ENCODE measurements around the gene GPRC5B.

GPRC5B gene, protein sequence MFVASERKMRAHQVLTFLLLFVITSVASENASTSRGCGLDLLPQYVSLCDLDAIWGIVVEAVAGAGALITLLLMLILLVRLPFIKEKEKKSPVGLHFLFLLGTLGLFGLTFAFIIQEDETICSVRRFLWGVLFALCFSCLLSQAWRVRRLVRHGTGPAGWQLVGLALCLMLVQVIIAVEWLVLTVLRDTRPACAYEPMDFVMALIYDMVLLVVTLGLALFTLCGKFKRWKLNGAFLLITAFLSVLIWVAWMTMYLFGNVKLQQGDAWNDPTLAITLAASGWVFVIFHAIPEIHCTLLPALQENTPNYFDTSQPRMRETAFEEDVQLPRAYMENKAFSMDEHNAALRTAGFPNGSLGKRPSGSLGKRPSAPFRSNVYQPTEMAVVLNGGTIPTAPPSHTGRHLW
- total RNA-seq = 0.35 to 0.77 (median 0.44) reads per million in 3 donors

DNA sequence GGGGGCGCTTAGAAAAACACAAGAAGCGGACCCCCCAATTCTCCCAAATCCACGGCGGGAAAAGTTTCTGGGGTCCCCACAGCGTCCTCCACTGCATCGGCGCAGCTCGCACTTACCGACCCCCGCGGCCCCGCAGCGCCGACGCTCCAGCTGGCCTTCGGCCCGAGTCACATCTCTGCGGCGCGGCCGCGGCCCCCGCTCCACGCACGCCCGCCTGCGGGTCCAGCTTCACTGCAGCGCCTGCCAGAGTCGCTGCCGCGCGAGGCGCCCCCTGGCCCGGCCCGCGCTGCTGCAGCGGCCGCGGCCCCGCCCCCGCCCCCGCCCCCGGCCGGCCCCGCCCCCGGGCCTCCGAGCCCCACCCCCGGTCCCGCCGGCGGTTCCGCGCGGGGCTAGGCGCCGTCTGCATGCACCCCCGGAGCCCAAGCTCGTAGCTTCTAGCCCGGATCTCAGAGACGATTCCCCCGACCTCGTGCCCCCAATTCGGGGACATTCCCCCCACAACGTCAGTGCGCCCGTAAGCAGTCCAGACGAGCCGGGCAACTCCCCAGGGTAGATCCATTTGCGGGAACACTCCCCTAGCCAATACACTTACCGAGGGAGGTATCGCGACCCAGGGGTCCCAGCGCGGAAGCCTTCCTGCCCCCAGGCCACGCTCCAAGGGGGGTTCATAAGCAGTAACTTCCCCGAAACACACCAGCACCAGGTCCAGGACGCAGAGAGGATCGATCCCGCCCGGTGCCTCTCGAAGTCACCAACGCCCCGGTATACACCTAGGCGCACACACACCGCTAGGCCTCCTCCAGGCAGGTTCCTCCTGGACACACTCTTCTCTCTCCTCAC is at the start of gene GPRC5B:
Gene GPRC5B, minus strand, starts transcription at position 238 of the 840 bp plus-strand sequence. CDS start 12,003 bp downstream, outside the sequence.
- Histone ChIP-seq H3K4me3 (ENCODE audit: insufficient read depth, low read depth, low read length, poor library complexity, severe bottlenecking) (peak within 1 kb of the TSS; percentile 60), H3K9me3 (ENCODE audit: control insufficient read depth, low read length) (no peaks in the 10 kb centered on the region), H3K36me3 (ENCODE audit: control insufficient read depth, insufficient read depth, low read length) (no peaks in the 10 kb centered on the region), H3K27ac (ENCODE audit: insufficient read depth, low read length, poor library complexity, severe bottlenecking) (no peak within 1 kb of the TSS), H3K4me1 (ENCODE audit: control insufficient read depth, insufficient read depth, low read length, poor library complexity, severe bottlenecking) (peaks cover 29% of the 10 kb centered on the region), H3K27me3 (replicated peaks; ENCODE audit: control insufficient read depth, insufficient read depth, low read length, poor library complexity, severe bottlenecking) (peaks cover 27% of the 10 kb centered on the region)
- peak; percentile 34 to 35 (median 34) for DNase-seq

DNA sequence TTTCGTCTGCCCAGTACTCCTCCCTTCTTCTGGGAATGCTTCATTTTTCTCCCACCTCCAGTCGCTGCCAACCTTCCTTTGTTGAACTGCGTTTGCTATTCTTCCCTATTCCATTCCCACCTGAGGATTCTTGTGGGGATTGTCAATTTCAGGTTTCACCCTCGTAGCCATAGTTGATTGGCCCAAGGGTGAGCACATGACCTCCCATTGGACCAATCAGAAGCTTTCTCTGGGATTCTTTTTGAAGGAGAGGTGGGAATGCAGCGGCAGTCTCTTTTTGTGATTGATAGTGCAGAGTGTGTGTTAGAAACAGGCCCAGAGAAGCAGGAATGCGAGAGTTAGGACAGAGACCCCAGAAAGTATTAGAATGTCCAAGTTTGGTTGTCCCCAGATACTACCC is 49.1 kb upstream of the GPRC5B start:
- no peak for DNase-seq
- Histone ChIP-seq H3K9me3 (ENCODE audit: control insufficient read depth, low read length) (no peaks in the 10 kb centered on the region), H3K27me3 (replicated peaks; ENCODE audit: control insufficient read depth, insufficient read depth, low read length, poor library complexity, severe bottlenecking) (no peaks in the 10 kb centered on the region)

DNA sequence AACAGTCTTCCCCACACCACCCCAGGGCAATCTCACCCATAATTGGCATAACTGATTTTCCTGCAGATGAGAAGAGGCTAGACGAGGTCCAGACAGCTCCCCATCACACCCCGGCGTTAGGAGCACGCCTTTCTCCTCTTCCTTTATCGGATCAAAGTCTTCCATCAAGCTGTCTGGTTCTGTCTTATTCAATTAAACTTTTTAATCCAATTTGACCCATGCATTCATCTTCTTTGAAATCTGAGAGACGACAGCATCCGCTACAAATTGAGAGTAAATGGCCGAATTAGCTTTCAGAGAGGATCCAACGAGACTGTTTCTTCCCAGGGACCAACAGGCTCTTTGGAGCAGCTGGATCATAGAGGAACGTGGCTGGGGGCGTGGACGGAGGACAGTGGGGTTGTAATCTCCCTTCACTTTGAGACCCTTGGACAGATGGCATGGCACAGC is 44.4 kb upstream of the GPRC5B start:
- H3K4me3 ChIP-seq (ENCODE audit: insufficient read depth, low read depth, low read length, poor library complexity, severe bottlenecking) = no peak overlapping the region

More for the DNA sequence above, 49.1 kb upstream of the GPRC5B start:
- Histone ChIP-seq H3K4me3 (ENCODE audit: insufficient read depth, low read depth, low read length, poor library complexity, severe bottlenecking) (no peak overlapping the region), H3K27ac (ENCODE audit: insufficient read depth, low read length, poor library complexity, severe bottlenecking) (no peak overlapping the region), H3K36me3 (ENCODE audit: control insufficient read depth, insufficient read depth, low read length) (no peaks in the 10 kb centered on the region), H3K4me1 (ENCODE audit: control insufficient read depth, insufficient read depth, low read length, poor library complexity, severe bottlenecking) (no peaks in the 10 kb centered on the region)

DNA sequence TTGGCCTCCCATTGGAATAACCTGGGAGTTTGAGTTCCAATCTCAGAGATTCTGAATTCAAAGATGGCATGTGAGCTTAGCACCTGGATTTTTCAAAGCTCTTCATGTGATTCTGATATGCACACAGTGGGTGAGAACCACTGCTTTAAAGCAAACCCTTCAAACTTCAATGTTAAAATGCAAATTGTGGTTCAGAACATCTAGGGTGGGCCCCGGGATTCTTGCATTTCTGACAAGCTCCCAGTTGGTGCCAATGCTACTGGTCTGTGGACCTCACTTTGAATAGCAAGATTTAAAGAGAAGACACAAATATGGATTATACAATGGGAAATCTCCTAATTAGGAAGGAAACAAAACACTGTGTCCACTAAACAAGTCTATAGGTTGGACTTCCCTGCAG is 43.8 kb upstream of the GPRC5B start:
- DNase-seq = no peak
- Histone ChIP-seq H3K4me1 (ENCODE audit: control insufficient read depth, insufficient read depth, low read length, poor library complexity, severe bottlenecking) (no peaks in the 10 kb centered on the region), H3K27me3 (replicated peaks; ENCODE audit: control insufficient read depth, insufficient read depth, low read length, poor library complexity, severe bottlenecking) (no peaks in the 10 kb centered on the region), H3K36me3 (ENCODE audit: control insufficient read depth, insufficient read depth, low read length) (no peaks in the 10 kb centered on the region), H3K4me3 (ENCODE audit: insufficient read depth, low read depth, low read length, poor library complexity, severe bottlenecking) (no peak overlapping the region), H3K27ac (ENCODE audit: insufficient read depth, low read length, poor library complexity, severe bottlenecking) (no peak overlapping the region), H3K9me3 (ENCODE audit: control insufficient read depth, low read length) (no peaks in the 10 kb centered on the region)

More for the DNA sequence above, 44.4 kb upstream of the GPRC5B start:
- Histone ChIP-seq H3K4me1 (ENCODE audit: control insufficient read depth, insufficient read depth, low read length, poor library complexity, severe bottlenecking) (no peaks in the 10 kb centered on the region), H3K27ac (ENCODE audit: insufficient read depth, low read length, poor library complexity, severe bottlenecking) (no peak overlapping the region), H3K9me3 (ENCODE audit: control insufficient read depth, low read length) (no peaks in the 10 kb centered on the region), H3K27me3 (replicated peaks; ENCODE audit: control insufficient read depth, insufficient read depth, low read length, poor library complexity, severe bottlenecking) (no peaks in the 10 kb centered on the region), H3K36me3 (ENCODE audit: control insufficient read depth, insufficient read depth, low read length) (no peaks in the 10 kb centered on the region)
- no peak for DNase-seq

DNA sequence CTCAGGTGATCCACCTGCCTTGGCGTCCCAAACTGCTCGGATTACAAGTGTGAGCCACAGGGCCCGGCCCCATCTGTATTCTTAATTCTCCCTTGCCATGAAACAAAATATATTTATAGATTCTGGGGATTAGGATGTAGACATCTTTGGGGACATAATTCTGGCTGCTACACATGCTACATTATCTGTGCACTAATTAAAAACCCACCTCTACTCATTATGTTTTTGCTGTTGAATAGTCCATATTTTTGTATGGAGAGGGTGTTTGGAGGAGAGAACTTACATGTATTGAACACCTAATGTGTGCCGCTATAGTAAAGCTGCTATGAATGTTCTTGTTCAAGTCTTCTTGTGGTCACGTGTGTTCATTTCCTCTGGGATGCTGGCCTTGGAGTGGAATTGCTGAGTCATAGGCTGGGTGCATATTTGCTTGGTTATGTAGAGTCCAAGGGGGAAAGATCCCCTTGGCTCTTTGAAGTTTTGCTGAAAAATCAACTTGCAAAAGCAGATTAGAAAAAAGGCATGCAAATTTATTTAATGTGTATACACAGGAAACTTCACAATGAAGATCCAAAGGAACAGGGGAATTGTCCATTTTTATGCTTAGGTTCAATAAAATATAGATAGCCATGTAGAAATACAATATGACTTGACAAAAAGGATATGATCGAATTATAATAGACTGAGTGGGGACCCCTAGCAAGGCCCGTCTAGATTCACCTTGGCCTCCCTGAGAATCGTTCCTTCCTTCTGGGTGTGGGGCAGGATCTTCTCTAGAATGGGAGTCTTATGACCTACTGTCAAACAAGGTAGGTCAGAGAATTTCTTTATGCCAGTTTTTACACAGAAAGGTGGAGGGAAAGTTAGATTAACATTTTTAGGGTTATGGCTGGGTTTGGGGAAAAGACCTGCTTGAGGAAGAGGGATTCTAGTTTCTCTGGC is 42.1 kb upstream of the GPRC5B start:
- H3K9me3 ChIP-seq (ENCODE audit: control insufficient read depth, low read length) = no peaks in the 10 kb centered on the region
- no peaks in the 10 kb centered on the region for H3K4me1 ChIP-seq (ENCODE audit: control insufficient read depth, insufficient read depth, low read length, poor library complexity, severe bottlenecking)
- H3K27me3 ChIP-seq (replicated peaks; ENCODE audit: control insufficient read depth, insufficient read depth, low read length, poor library complexity, severe bottlenecking) = no peaks in the 10 kb centered on the region
- DNase-seq = no peak
- H3K27ac ChIP-seq (ENCODE audit: insufficient read depth, low read length, poor library complexity, severe bottlenecking) = no peak overlapping the region
- no peak overlapping the region for H3K4me3 ChIP-seq (ENCODE audit: insufficient read depth, low read depth, low read length, poor library complexity, severe bottlenecking)
- H3K36me3 ChIP-seq (ENCODE audit: control insufficient read depth, insufficient read depth, low read length) = no peaks in the 10 kb centered on the region

DNA sequence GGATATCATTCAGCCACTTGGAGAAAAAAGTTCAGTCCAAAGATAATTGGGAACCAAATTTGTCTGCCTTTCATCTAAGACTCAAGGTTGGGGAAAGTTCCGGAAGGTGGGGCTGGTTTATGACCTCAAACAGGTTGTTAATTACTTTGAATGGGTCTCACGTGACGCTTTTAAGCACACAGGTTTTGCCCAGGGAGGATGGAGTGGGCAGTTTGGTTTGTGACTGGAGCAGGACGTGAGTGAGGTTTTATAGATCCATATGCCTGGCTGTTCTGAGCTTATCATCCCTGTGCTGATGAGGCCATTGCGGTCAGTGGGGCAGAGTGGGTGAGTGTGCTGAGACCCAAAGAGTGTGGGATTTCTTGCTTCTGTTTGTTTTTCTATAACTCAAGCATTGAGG is 38.7 kb upstream of the GPRC5B start:
- Histone ChIP-seq H3K4me3 (ENCODE audit: insufficient read depth, low read depth, low read length, poor library complexity, severe bottlenecking) (no peak overlapping the region), H3K36me3 (ENCODE audit: control insufficient read depth, insufficient read depth, low read length) (no peaks in the 10 kb centered on the region), H3K27me3 (replicated peaks; ENCODE audit: control insufficient read depth, insufficient read depth, low read length, poor library complexity, severe bottlenecking) (no peaks in the 10 kb centered on the region), H3K9me3 (ENCODE audit: control insufficient read depth, low read length) (no peaks in the 10 kb centered on the region), H3K4me1 (ENCODE audit: control insufficient read depth, insufficient read depth, low read length, poor library complexity, severe bottlenecking) (no peaks in the 10 kb centered on the region), H3K27ac (ENCODE audit: insufficient read depth, low read length, poor library complexity, severe bottlenecking) (no peak overlapping the region)
- DNase-seq = no peak

DNA sequence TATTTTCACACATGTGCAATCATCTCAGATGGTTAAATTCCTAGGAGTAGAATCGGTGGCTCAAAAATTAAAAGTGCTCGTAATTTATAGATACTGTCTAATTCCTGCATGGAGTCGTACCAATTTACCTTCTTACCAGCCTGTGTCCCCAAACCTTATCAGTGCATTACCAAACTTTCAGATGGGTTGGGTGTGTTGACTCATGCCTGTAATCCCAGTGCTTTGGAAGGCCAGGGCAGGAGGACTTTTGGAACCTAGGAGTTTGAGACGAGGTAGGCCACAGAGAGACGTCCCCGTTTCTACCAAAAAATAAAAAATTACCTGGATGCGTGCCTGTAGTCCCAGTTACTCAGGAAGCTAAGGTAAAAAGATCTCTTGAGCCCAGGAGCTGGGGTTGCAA is 34.5 kb upstream of the GPRC5B start:
- no peak for DNase-seq
- Histone ChIP-seq H3K27ac (ENCODE audit: insufficient read depth, low read length, poor library complexity, severe bottlenecking) (no peak overlapping the region), H3K27me3 (replicated peaks; ENCODE audit: control insufficient read depth, insufficient read depth, low read length, poor library complexity, severe bottlenecking) (no peaks in the 10 kb centered on the region), H3K9me3 (ENCODE audit: control insufficient read depth, low read length) (no peaks in the 10 kb centered on the region), H3K4me1 (ENCODE audit: control insufficient read depth, insufficient read depth, low read length, poor library complexity, severe bottlenecking) (no peaks in the 10 kb centered on the region), H3K36me3 (ENCODE audit: control insufficient read depth, insufficient read depth, low read length) (no peaks in the 10 kb centered on the region), H3K4me3 (ENCODE audit: insufficient read depth, low read depth, low read length, poor library complexity, severe bottlenecking) (no peak overlapping the region)

DNA sequence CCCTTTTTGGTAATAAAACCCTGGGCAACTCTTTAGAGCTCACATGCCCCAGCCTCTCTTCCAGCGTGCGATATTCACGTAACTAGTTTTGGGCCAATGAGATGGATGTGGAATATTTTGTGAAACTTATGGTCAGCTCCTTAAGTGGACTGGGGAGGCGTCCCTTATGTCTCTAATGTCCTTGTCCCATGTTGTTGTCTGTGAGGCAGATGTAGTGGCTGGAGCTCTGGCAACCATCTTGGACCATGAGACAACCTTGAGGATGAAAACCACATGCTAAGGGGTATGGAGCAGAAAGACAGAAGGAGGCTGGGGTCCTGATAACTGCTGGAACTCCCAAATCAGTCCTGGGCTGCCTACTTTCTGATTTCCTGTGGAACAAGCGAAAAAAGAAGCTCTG is 31.4 kb upstream of the GPRC5B start:
- no peaks in the 10 kb centered on the region for H3K9me3 ChIP-seq (ENCODE audit: control insufficient read depth, low read length)
- H3K27me3 ChIP-seq (replicated peaks; ENCODE audit: control insufficient read depth, insufficient read depth, low read length, poor library complexity, severe bottlenecking) = no peaks in the 10 kb centered on the region
- no peaks in the 10 kb centered on the region for H3K36me3 ChIP-seq (ENCODE audit: control insufficient read depth, insufficient read depth, low read length)
- no peak overlapping the region for H3K27ac ChIP-seq (ENCODE audit: insufficient read depth, low read length, poor library complexity, severe bottlenecking)
- DNase-seq = no peak
- H3K4me1 ChIP-seq (ENCODE audit: control insufficient read depth, insufficient read depth, low read length, poor library complexity, severe bottlenecking) = no peaks in the 10 kb centered on the region
- H3K4me3 ChIP-seq (ENCODE audit: insufficient read depth, low read depth, low read length, poor library complexity, severe bottlenecking) = no peak overlapping the region

DNA sequence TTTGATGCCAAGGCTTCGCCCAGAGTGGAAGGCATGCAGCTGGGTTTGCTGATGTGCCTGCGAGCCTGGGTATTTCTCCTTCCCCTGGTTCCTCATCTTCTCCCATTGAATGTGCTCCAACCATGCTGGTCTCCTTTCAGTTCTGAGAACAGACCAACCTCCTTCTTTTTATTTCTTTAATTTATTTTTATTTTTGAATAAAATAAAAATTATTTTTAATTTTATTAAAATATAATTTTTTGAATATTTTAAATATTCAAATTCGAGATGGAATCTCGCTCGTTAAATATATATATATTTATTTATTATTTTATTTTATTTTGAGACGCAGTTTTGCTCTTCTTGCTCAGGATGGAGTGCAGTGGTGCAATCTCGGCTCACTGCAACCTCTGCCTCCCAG is 30.2 kb upstream of the GPRC5B start:
- no peak overlapping the region for H3K27ac ChIP-seq (ENCODE audit: insufficient read depth, low read length, poor library complexity, severe bottlenecking)
- no peak overlapping the region for H3K4me3 ChIP-seq (ENCODE audit: insufficient read depth, low read depth, low read length, poor library complexity, severe bottlenecking)
- no peaks in the 10 kb centered on the region for H3K4me1 ChIP-seq (ENCODE audit: control insufficient read depth, insufficient read depth, low read length, poor library complexity, severe bottlenecking)
- DNase-seq = no peak
- no peaks in the 10 kb centered on the region for H3K36me3 ChIP-seq (ENCODE audit: control insufficient read depth, insufficient read depth, low read length)
- H3K27me3 ChIP-seq (replicated peaks; ENCODE audit: control insufficient read depth, insufficient read depth, low read length, poor library complexity, severe bottlenecking) = no peaks in the 10 kb centered on the region
- no peaks in the 10 kb centered on the region for H3K9me3 ChIP-seq (ENCODE audit: control insufficient read depth, low read length)

Measured in effector memory CD4-positive, alpha-beta T cell (primary cell).